H1 (cell line): Measurements from ENCODE around the gene MLF1. TPM values are rescaled to one million over a fixed set of nuclear protein-coding genes. Genes with fewer than 3 reads are reported as not detected.

Experiments used
- GTF2F1 ChIP-seq: IDR thresholded peaks from 2 replicates; pipeline ENCODE4 v1.6.1; 2012; ENCODE audit warnings: low read depth, low read length, improper control_type of control experiment, borderline replicate concordance
- JUN ChIP-seq: IDR thresholded peaks from 2 replicates; pipeline ENCODE4 v1.6.1; 2011; ENCODE audit warnings: low read depth, mild to moderate bottlenecking, improper control_type of control experiment, low read length
- POLR2A ChIP-seq, 2 experiments: IDR thresholded peaks; 1 replicate in 1 of 2; 2 replicates in 1 of 2; pipeline ENCODE4 v1.6.1; 2011; ENCODE audit warnings: low read depth in 2 of 2, low read length in 2 of 2, mild to moderate bottlenecking in 2 of 2; ENCODE audit errors: control extremely low read depth in 1 of 2
- RAD21 ChIP-seq, 2 experiments: IDR thresholded peaks in 1 of 2; conservative IDR thresholded peaks in 1 of 2; 2 replicates each; pipeline ENCODE4 v1.6.1; 2011; ENCODE audit warnings: low read depth in 2 of 2, low read length in 2 of 2, improper control_type of control experiment in 1 of 2, inconsistent platforms in 1 of 2, mild to moderate bottlenecking in 1 of 2, moderate library complexity in 1 of 2
- SIX5 ChIP-seq: IDR thresholded peaks from 2 replicates; pipeline ENCODE4 v1.6.1; 2011; ENCODE audit warnings: mild to moderate bottlenecking, low read depth, low read length
- SUZ12 ChIP-seq: fragments of 200-600 bp; sonication (generic); IDR thresholded peaks from 2 replicates; pipeline ENCODE4 v1.6.1; 2012; ENCODE audit warnings: mild to moderate bottlenecking, inconsistent platforms, low read length, moderate library complexity, mixed read lengths
- polyA plus RNA-seq, 7 experiments: library from polyadenylated mRNA; depleted of rRNA in 3 of 7; stranded (reverse) in 5 of 7; unstranded in 2 of 7; fragments of >200 nt in 5 of 7; fragments of 200-250 nt in 2 of 7; gene quantifications; 1 replicate in 5 of 7; 2 replicates in 1 of 7; 4 replicates in 1 of 7; pipeline versions ENCODE4 v1.2.1 to v1.2.3, GENCODE V29; 2011 to 2013; ENCODE audit warnings: missing spikeins in 2 of 7, mixed read lengths in 2 of 7
- total RNA-seq: library from RNA; stranded (reverse); fragmentation: NEBNext Ultra II Directional; extraction: Animal tissue kit (Norgen Biotek cat#: 25700); gene quantifications from 2 replicates; pipeline ENCODE4 v1.2.1, GENCODE V29; 2021

Gene MLF1
- total and polyA plus RNA-seq, 2 of the 8 experiments (the other 6 are each of a cell fraction or from before 2014, with no cell fraction given): 13.4 to 48.9 TPM

GRCh38 chr3:158552124-158552523 is 18.9 kb upstream of the MLF1 start (continued):
- no peak for TF ChIP-seq JUN
- TF ChIP-seq GTF2F1: no peak
- TF ChIP-seq SIX5: no peak
- no peak for TF ChIP-seq SUZ12
- no peak for TF ChIP-seq RAD21 (IDR thresholded peaks at IDR 0.05 in 1 of 2, conservative IDR thresholded peaks at IDR 0.05 in 1 of 2; ENCODE audit: low read depth in 2 of 2, low read length in 2 of 2)
- TF ChIP-seq POLR2A (IDR thresholded peaks at IDR 0.05; ENCODE audit: control extremely low read depth in 1 of 2, low read depth in 2 of 2, low read length in 2 of 2): no peak
- TF ChIP-seq, all 59 proteins: peak for 0
